Mesenchymal stem cell (in vitro differentiated cells and primary cell): Measurements from ENCODE around the gene ABCA4.

ENCODE experiments used
- DNase-seq: peaks from one replicate; pipeline ENCODE4 v3.0.0-alpha.2; 2013
- H2AFZ ChIP-seq: one replicate; pipeline ENCODE4 v1.6.1; 2013; ENCODE audit warnings: low read depth, mild to moderate bottlenecking, control low read depth, inconsistent platforms, low read length, moderate library complexity
- H2AK5ac ChIP-seq: 2 replicates; pipeline ENCODE4 v1.6.1; 2013; ENCODE audit warnings: low read length, moderate library complexity, mild to moderate bottlenecking, inconsistent platforms; ENCODE audit not compliant: severe bottlenecking
- H2BK120ac ChIP-seq: one replicate; pipeline ENCODE4 v1.6.1; 2013; ENCODE audit warnings: low read depth, mild to moderate bottlenecking, inconsistent platforms, low read length, moderate library complexity
- H2BK12ac ChIP-seq, 2 experiments: one replicate each; pipeline ENCODE4 v1.6.1; 2013; ENCODE audit warnings: inconsistent platforms in 2 of 2, low read length in 2 of 2, mild to moderate bottlenecking in 2 of 2, moderate library complexity in 2 of 2, control low read depth in 1 of 2
- H2BK15ac ChIP-seq: one replicate; pipeline ENCODE4 v1.6.1; 2013; ENCODE audit warnings: mild to moderate bottlenecking, low read depth, inconsistent platforms; ENCODE audit not compliant: poor library complexity, severe bottlenecking
- H2BK5ac ChIP-seq: 2 replicates; pipeline ENCODE4 v1.6.1; 2013; ENCODE audit warnings: low read depth, mild to moderate bottlenecking, low read length, control low read depth, inconsistent platforms; ENCODE audit not compliant: poor library complexity, severe bottlenecking
- H3K14ac ChIP-seq, 2 experiments: one replicate each; pipeline ENCODE4 v1.6.1; 2013; ENCODE audit warnings: inconsistent platforms in 2 of 2, low read length in 2 of 2, control low read depth in 1 of 2, mild to moderate bottlenecking in 1 of 2, moderate library complexity in 1 of 2
- H3K18ac ChIP-seq, 2 experiments: one replicate each; pipeline ENCODE4 v1.6.1; 2013; ENCODE audit warnings: inconsistent platforms in 2 of 2, low read length in 2 of 2, control low read depth in 1 of 2, low read depth in 1 of 2, mild to moderate bottlenecking in 1 of 2
- H3K23ac ChIP-seq, 2 experiments: one replicate each; pipeline ENCODE4 v1.6.1; 2013; ENCODE audit warnings: inconsistent platforms in 2 of 2, low read length in 2 of 2, mild to moderate bottlenecking in 2 of 2, moderate library complexity in 2 of 2, control low read depth in 1 of 2
- H3K27ac ChIP-seq: 2 replicates; pipeline ENCODE4 v1.5.1; 2013; ENCODE audit warnings: mild to moderate bottlenecking, moderate library complexity, low read length, control low read depth, inconsistent platforms; ENCODE audit not compliant: poor library complexity, severe bottlenecking
- H3K27me3 ChIP-seq, 2 experiments: 2 replicates each; pipeline versions ENCODE4 v1.6.1 to v1.7.0; 2013; ENCODE audit warnings: low read length in 2 of 2, mild to moderate bottlenecking in 2 of 2, moderate library complexity in 2 of 2, control low read depth in 1 of 2, inconsistent platforms in 1 of 2; ENCODE audit not compliant: control insufficient read depth in 1 of 2, insufficient read depth in 1 of 2
- H3K36me3 ChIP-seq, 2 experiments: 2 replicates each; pipeline versions ENCODE4 v1.6.1 to v1.7.0; 2013; ENCODE audit warnings: low read length in 2 of 2, control low read depth in 1 of 2, inconsistent platforms in 1 of 2, low read depth in 1 of 2, mild to moderate bottlenecking in 1 of 2; ENCODE audit not compliant: insufficient read depth in 2 of 2, control insufficient read depth in 1 of 2
- H3K4ac ChIP-seq, 2 experiments: one replicate each; pipeline ENCODE4 v1.6.1; 2013; ENCODE audit warnings: inconsistent platforms in 2 of 2, low read length in 2 of 2, mild to moderate bottlenecking in 2 of 2, moderate library complexity in 2 of 2, control low read depth in 1 of 2, low read depth in 1 of 2
- H3K4me1 ChIP-seq: 2 replicates; pipeline ENCODE4 v1.6.1; 2013; ENCODE audit warnings: low read depth, low read length, control low read depth; ENCODE audit not compliant: control insufficient read depth, insufficient read depth
- H3K4me2 ChIP-seq: 2 replicates; pipeline ENCODE4 v1.6.1; 2013; ENCODE audit warnings: low read length, mild to moderate bottlenecking, inconsistent platforms; ENCODE audit not compliant: poor library complexity, severe bottlenecking
- H3K4me3 ChIP-seq, 2 experiments: 2 replicates each; pipeline versions ENCODE4 v1.5.1 to v1.7.0; 2013; ENCODE audit warnings: low read length in 2 of 2, mild to moderate bottlenecking in 2 of 2, control low read depth in 1 of 2, low read depth in 1 of 2; ENCODE audit not compliant: insufficient read depth in 1 of 2
- H3K79me1 ChIP-seq: replicated peaks from 2 replicates; pipeline ENCODE4 v1.6.1; 2013; ENCODE audit warnings: mild to moderate bottlenecking, control low read depth, low read length, inconsistent platforms; ENCODE audit not compliant: poor library complexity, severe bottlenecking
- H3K9ac ChIP-seq: 2 replicates; pipeline ENCODE4 v1.7.0; 2013; ENCODE audit warnings: mild to moderate bottlenecking, low read length, moderate library complexity
- H3K9me3 ChIP-seq: 2 replicates; pipeline ENCODE4 v1.7.0; 2013; ENCODE audit warnings: mild to moderate bottlenecking, low read length; ENCODE audit not compliant: control insufficient read depth
- H4K8ac ChIP-seq: one replicate; pipeline ENCODE4 v1.6.1; 2013; ENCODE audit warnings: inconsistent platforms, mild to moderate bottlenecking, low read length, moderate library complexity
- H4K91ac ChIP-seq: one replicate; pipeline ENCODE4 v1.6.1; 2013; ENCODE audit warnings: mild to moderate bottlenecking, low read length, inconsistent platforms
- WGBS: methylation state at CpG from one replicate; pipeline ENCODE4 v1.1.7; 2013; ENCODE audit warnings: mixed read lengths; 5-methylcytosine and 5-hydroxymethylcytosine counted together

ABCA4 gene

GRCh38 chr1:93977598-93977945 is 143.4 kb downstream of the ABCA4 start:
- no peak overlapping the region for H3K4me3 ChIP-seq
- H3K79me1 ChIP-seq, result no peaks in the 10 kb centered on the region
- H3K4me2 ChIP-seq, result no peak overlapping the region
- no peaks in the 10 kb centered on the region for H3K27me3 ChIP-seq
- H3K9me3 ChIP-seq, result no peaks in the 10 kb centered on the region
- no peak overlapping the region for H3K9ac ChIP-seq
- no peak overlapping the region for H4K8ac ChIP-seq
- H3K27ac ChIP-seq, result no peak overlapping the region
- H2BK12ac ChIP-seq, result no peak overlapping the region
- peaks cover 13% of the 10 kb centered on the region for H3K4me1 ChIP-seq
- H2AK5ac ChIP-seq, result no peak overlapping the region
- no peak overlapping the region for H4K91ac ChIP-seq
- no peak overlapping the region for H2BK5ac ChIP-seq
- no peak overlapping the region for H2AFZ ChIP-seq
- no peak overlapping the region for H3K4ac ChIP-seq
- H2BK15ac ChIP-seq, result no peak overlapping the region
- no peak overlapping the region for H2BK120ac ChIP-seq
- H3K36me3 ChIP-seq, result no peaks in the 10 kb centered on the region
- no peak overlapping the region for H3K23ac ChIP-seq
- no peak overlapping the region for H3K18ac ChIP-seq
- WGBS, result 81% methylated on average over 1 of the region's 1 CpG
- no peak for DNase-seq
- no peak overlapping the region for H3K14ac ChIP-seq

GRCh38 chr1:93976711-93977597 is 144.0 kb downstream of the ABCA4 start:
- Histone ChIP-seq H3K36me3 (no peaks in the 10 kb centered on the region), H3K23ac (no peak overlapping the region), H4K91ac (no peak overlapping the region), H3K14ac (no peak overlapping the region), H2AK5ac (no peak overlapping the region), H3K4ac (no peak overlapping the region), H4K8ac (no peak overlapping the region), H3K18ac (peak overlapping the region; percentile 29 to 30), H3K4me3 (peak overlapping the region in 1 of 2 experiments; percentile 0), H3K9ac (no peak overlapping the region), H3K4me2 (no peak overlapping the region), H2AFZ (no peak overlapping the region), H3K79me1 (no peaks in the 10 kb centered on the region), H2BK15ac (peak overlapping the region; percentile 41), H3K4me1 (peaks cover 13% of the 10 kb centered on the region), H2BK5ac (no peak overlapping the region), H2BK120ac (no peak overlapping the region), H2BK12ac (no peak overlapping the region), H3K9me3 (no peaks in the 10 kb centered on the region), H3K27ac (no peak overlapping the region), H3K27me3 (no peaks in the 10 kb centered on the region)
- DNase-seq, result no peak

- H3K4me2 ChIP-seq, result no peak overlapping the region
- no peaks in the 10 kb centered on the region for H3K9me3 ChIP-seq
- no peaks in the 10 kb centered on the region for H3K36me3 ChIP-seq
- H2AK5ac ChIP-seq, result no peak overlapping the region
- no peak overlapping the region for H4K91ac ChIP-seq
- H4K8ac ChIP-seq, result no peak overlapping the region
- H3K14ac ChIP-seq, result no peak overlapping the region
- peaks cover 13% of the 10 kb centered on the region for H3K4me1 ChIP-seq
- H3K4me3 ChIP-seq, result no peak overlapping the region
- no peak overlapping the region for H2BK15ac ChIP-seq
- H2BK120ac ChIP-seq, result no peak overlapping the region
- no peak overlapping the region for H2BK5ac ChIP-seq
- H3K27ac ChIP-seq, result no peak overlapping the region
- H3K9ac ChIP-seq, result no peak overlapping the region
- WGBS, result 68% methylated on average over 2 of the region's 2 CpGs
- H2AFZ ChIP-seq, result no peak overlapping the region
- no peaks in the 10 kb centered on the region for H3K27me3 ChIP-seq
- no peaks in the 10 kb centered on the region for H3K79me1 ChIP-seq
- DNase-seq, result no peak
- no peak overlapping the region for H3K18ac ChIP-seq
- H2BK12ac ChIP-seq, result no peak overlapping the region
- H3K4ac ChIP-seq, result no peak overlapping the region
- no peak overlapping the region for H3K23ac ChIP-seq
Measured at GRCh38 chr1:93976291-93976690, 144.7 kb downstream of the ABCA4 start.

GRCh38 chr1:93972341-93972740 is 148.6 kb downstream of the ABCA4 start:
- Histone ChIP-seq H3K23ac (no peak overlapping the region), H3K4me2 (no peak overlapping the region), H3K36me3 (no peaks in the 10 kb centered on the region), H3K27ac (no peak overlapping the region), H3K14ac (no peak overlapping the region), H4K8ac (no peak overlapping the region), H2AK5ac (no peak overlapping the region), H3K27me3 (no peaks in the 10 kb centered on the region), H3K4ac (no peak overlapping the region), H2BK12ac (no peak overlapping the region), H2BK5ac (no peak overlapping the region), H2BK120ac (no peak overlapping the region), H3K9me3 (no peaks in the 10 kb centered on the region), H3K9ac (no peak overlapping the region), H4K91ac (no peak overlapping the region), H3K4me3 (no peak overlapping the region), H3K18ac (no peak overlapping the region), H3K79me1 (no peaks in the 10 kb centered on the region), H2BK15ac (no peak overlapping the region), H2AFZ (no peak overlapping the region), H3K4me1 (no peaks in the 10 kb centered on the region)
- DNase-seq, result no peak
- WGBS, result 100% methylated on average over 1 of the region's 2 CpGs
